Progenitor cell of endocrine pancreas (in vitro differentiated cells): ENCODE data around the gene GBGT1. TPM values are rescaled to one million over a fixed set of nuclear protein-coding genes. Genes with fewer than 3 reads are reported as not detected.
"Not testable (repeated sequence)": the region's sequence is repeated elsewhere in the genome, so short reads cannot be mapped to it uniquely, and the experiment has no call there.

ENCODE experiments used
- DNase-seq: peaks from one replicate; pipeline ENCODE4 v3.0.0; 2021; ENCODE audit warnings: low spot score; ENCODE audit not compliant: unreplicated experiment
- H3K27ac Mint-ChIP-seq: 2 replicates; pipeline ENCODE4 v1.8.0; 2021; ENCODE audit warnings: mild to moderate bottlenecking, moderate library complexity, mixed read lengths
- H3K27me3 Mint-ChIP-seq: 2 replicates; pipeline ENCODE4 v1.8.0; 2021; ENCODE audit warnings: mixed read lengths
- H3K36me3 Mint-ChIP-seq: 2 replicates; pipeline ENCODE4 v1.8.0; 2022; ENCODE audit warnings: mixed read lengths; ENCODE audit not compliant: insufficient read depth
- H3K4me1 Mint-ChIP-seq: 2 replicates; pipeline ENCODE4 v1.8.0; 2021; ENCODE audit warnings: low read depth, mixed read lengths
- H3K4me3 Mint-ChIP-seq: 2 replicates; pipeline ENCODE4 v1.8.0; 2021; ENCODE audit warnings: low read depth, mild to moderate bottlenecking, moderate library complexity, mixed read lengths
- H3K9me3 Mint-ChIP-seq: 2 replicates; pipeline ENCODE4 v1.8.0; 2021; ENCODE audit warnings: low read depth, mixed read lengths
- CTCF ChIP-seq: fragments of 200-600 bp; sonication (generic); IDR thresholded peaks from one replicate; pipeline ENCODE4 v1.5.0; 2021; ENCODE audit warnings: antibody characterized with exemption, mild to moderate bottlenecking; ENCODE audit not compliant: unreplicated experiment
- total RNA-seq: library from RNA; stranded (reverse); gene quantifications from 2 replicates; pipeline ENCODE4 v1.2.1, GENCODE V29; 2021

Gene GBGT1
- total RNA-seq, 1 donor from 2014 or later = 5.2 TPM

- TF ChIP-seq CTCF = no peak
- Mint-ChIP-seq H3K9me3 (no peaks in the 10 kb centered on the region), H3K27ac (no peak overlapping the region), H3K27me3 (peaks cover 27% of the 10 kb centered on the region), H3K36me3 (no peaks in the 10 kb centered on the region), H3K4me3 (no peak overlapping the region), H3K4me1 (peaks cover 5% of the 10 kb centered on the region)
- no peak for DNase-seq
These were observed 43.9 kb upstream of the GBGT1 start for GRCh38 chr9:133207540-133208170.

- Mint-ChIP-seq H3K9me3 (no peaks in the 10 kb centered on the region), H3K36me3 (no peaks in the 10 kb centered on the region), H3K27me3 (peaks cover 26% of the 10 kb centered on the region), H3K27ac (no peak overlapping the region), H3K4me3 (no peak overlapping the region), H3K4me1 (peaks cover 5% of the 10 kb centered on the region)
- no peak for DNase-seq
- no peak for TF ChIP-seq CTCF
These were observed 43.4 kb upstream of the GBGT1 start for GRCh38 chr9:133207021-133207531.

- Mint-ChIP-seq H3K27me3 (peaks cover 24% of the 10 kb centered on the region), H3K27ac (no peak overlapping the region), H3K36me3 (no peaks in the 10 kb centered on the region), H3K4me1 (peaks cover 5% of the 10 kb centered on the region), H3K9me3 (no peaks in the 10 kb centered on the region), H3K4me3 (no peak overlapping the region)
- no peak for TF ChIP-seq CTCF
- DNase-seq = no peak
These were observed 42.5 kb upstream of the GBGT1 start for GRCh38 chr9:133205996-133206931.

- H3K4me3 Mint-ChIP-seq, H3K36me3 Mint-ChIP-seq, H3K4me1 Mint-ChIP-seq, DNase-seq, H3K9me3 Mint-ChIP-seq, H3K27ac Mint-ChIP-seq: not testable (repeated sequence)
- peaks cover 25% of the 10 kb centered on the region for H3K27me3 Mint-ChIP-seq
These were observed 41.8 kb upstream of the GBGT1 start for GRCh38 chr9:133205481-133205887.

- no peak for TF ChIP-seq CTCF
- Mint-ChIP-seq H3K27me3 (peaks cover 25% of the 10 kb centered on the region), H3K4me3 (no peak overlapping the region), H3K27ac (no peak overlapping the region), H3K36me3 (no peaks in the 10 kb centered on the region), H3K4me1 (peaks cover 2% of the 10 kb centered on the region), H3K9me3 (no peaks in the 10 kb centered on the region)
- DNase-seq = no peak
These were observed 41.3 kb upstream of the GBGT1 start for GRCh38 chr9:133204993-133205336.
